H1 (cell line): Measurements from ENCODE around the gene SPDEF.

ENCODE experiments used
- ATF2 ChIP-seq: IDR thresholded peaks from 2 replicates; pipeline ENCODE4 v1.6.1; 2012; ENCODE audit warnings: low read length, inconsistent platforms
- CREB1 ChIP-seq: IDR thresholded peaks from 2 replicates; pipeline ENCODE4 v1.6.1; 2012; ENCODE audit warnings: inconsistent platforms
- CTCF ChIP-seq, 3 experiments: IDR thresholded peaks; 1 replicate in 2 of 3; 2 replicates in 1 of 3; pipeline versions ENCODE4 v1.5.1 to v1.6.1; 2011; ENCODE audit warnings: low read length in 3 of 3, mild to moderate bottlenecking in 3 of 3, inconsistent platforms in 2 of 3, low read depth in 1 of 3, moderate library complexity in 1 of 3; ENCODE audit not compliant: insufficient read depth in 1 of 3; ENCODE audit errors: control extremely low read depth in 1 of 3
- EP300 ChIP-seq, 2 experiments: IDR thresholded peaks; 1 replicate in 1 of 2; 2 replicates in 1 of 2; pipeline ENCODE4 v1.6.1; 2011 to 2012; ENCODE audit warnings: low read depth in 2 of 2, low read length in 2 of 2, mild to moderate bottlenecking in 2 of 2, borderline replicate concordance in 1 of 2, inconsistent platforms in 1 of 2, moderate library complexity in 1 of 2
- EZH2 ChIP-seq: fragments of 200-600 bp; sonication (generic); IDR thresholded peaks from 2 replicates; pipeline ENCODE4 v1.7.1; 2012; ENCODE audit warnings: low read depth, mild to moderate bottlenecking, moderate library complexity, low read length, inconsistent platforms; ENCODE audit not compliant: severe bottlenecking
- PHF8 ChIP-seq: fragments of 200-600 bp; sonication (generic); conservative IDR thresholded peaks from 2 replicates; pipeline ENCODE4 v1.7.1; 2012; ENCODE audit warnings: low read depth, mild to moderate bottlenecking, inconsistent platforms, low read length, moderate library complexity
- POLR2A ChIP-seq, 2 experiments: IDR thresholded peaks; 1 replicate in 1 of 2; 2 replicates in 1 of 2; pipeline ENCODE4 v1.6.1; 2011; ENCODE audit warnings: low read depth in 2 of 2, low read length in 2 of 2, mild to moderate bottlenecking in 2 of 2; ENCODE audit errors: control extremely low read depth in 1 of 2
- POLR2AphosphoS5 ChIP-seq: IDR thresholded peaks from 2 replicates; pipeline ENCODE4 v1.6.1; 2011; ENCODE audit warnings: low read depth, low read length
- RAD21 ChIP-seq, 2 experiments: IDR thresholded peaks in 1 of 2; conservative IDR thresholded peaks in 1 of 2; 2 replicates each; pipeline ENCODE4 v1.6.1; 2011; ENCODE audit warnings: low read depth in 2 of 2, low read length in 2 of 2, improper control_type of control experiment in 1 of 2, inconsistent platforms in 1 of 2, mild to moderate bottlenecking in 1 of 2, moderate library complexity in 1 of 2
- SIN3A ChIP-seq, 2 experiments: IDR thresholded peaks in 1 of 2; conservative IDR thresholded peaks in 1 of 2; 2 replicates each; pipeline ENCODE4 v1.6.1; 2011 to 2012; ENCODE audit warnings: low read length in 2 of 2, improper control_type of control experiment in 1 of 2, low read depth in 1 of 2, mild to moderate bottlenecking in 1 of 2
- SP2 ChIP-seq: IDR thresholded peaks from 2 replicates; pipeline ENCODE4 v1.6.1; 2012; ENCODE audit warnings: mild to moderate bottlenecking, low read length, inconsistent platforms
- SUZ12 ChIP-seq: fragments of 200-600 bp; sonication (generic); IDR thresholded peaks from 2 replicates; pipeline ENCODE4 v1.6.1; 2012; ENCODE audit warnings: mild to moderate bottlenecking, inconsistent platforms, low read length, moderate library complexity, mixed read lengths
- USF2 ChIP-seq: IDR thresholded peaks from 2 replicates; pipeline ENCODE4 v1.6.1; 2011; ENCODE audit warnings: low read length, improper control_type of control experiment
- YY1 ChIP-seq: IDR thresholded peaks from 2 replicates; pipeline ENCODE4 v1.6.1; 2011; ENCODE audit warnings: low read depth, mild to moderate bottlenecking, low read length

- TF ChIP-seq POLR2AphosphoS5 (no peak), CTCF (IDR thresholded peaks at IDR 0.05; ENCODE audit: control extremely low read depth in 1 of 3, insufficient read depth in 1 of 3, low read depth in 1 of 3, low read length in 3 of 3) (no peak), PHF8 (no peak), EZH2 (no peak), SIN3A (conservative IDR thresholded peaks at IDR 0.05 in 1 of 2, IDR thresholded peaks at IDR 0.05 in 1 of 2; ENCODE audit: low read depth in 1 of 2, low read length in 2 of 2) (no peak), SP2 (no peak), ATF2 (no peak), SUZ12 (no peak), EP300 (IDR thresholded peaks at IDR 0.05; ENCODE audit: borderline replicate concordance in 1 of 2, low read depth in 2 of 2, low read length in 2 of 2) (no peak), CREB1 (no peak), RAD21 (IDR thresholded peaks at IDR 0.05 in 1 of 2, conservative IDR thresholded peaks at IDR 0.05 in 1 of 2; ENCODE audit: low read depth in 2 of 2, low read length in 2 of 2) (no peak), POLR2A (IDR thresholded peaks at IDR 0.05; ENCODE audit: control extremely low read depth in 1 of 2, low read depth in 2 of 2, low read length in 2 of 2) (no peak), YY1 (no peak), USF2 (no peak)
Observed at GRCh38 chr6:34535646-34536045, 20.5 kb downstream of the SPDEF start.
